NOMO-1 (cell line): ENCODE results near the gene LANCL1.
"Not testable (repeated sequence)": the region's sequence is repeated elsewhere in the genome, so short reads cannot be mapped to it uniquely, and the experiment has no call there.

Experiments used
- DNase-seq, 2 experiments: peaks; one replicate each; lab custom pipeline; 2025; ENCODE audit not compliant: unreplicated experiment in 2 of 2; lab: John Stamatoyannopoulos, UW

LANCL1 gene

GRCh38 chr2:210459880-210460279, 16.7 kb downstream of the LANCL1 start:
- no peak for DNase-seq

DNA sequence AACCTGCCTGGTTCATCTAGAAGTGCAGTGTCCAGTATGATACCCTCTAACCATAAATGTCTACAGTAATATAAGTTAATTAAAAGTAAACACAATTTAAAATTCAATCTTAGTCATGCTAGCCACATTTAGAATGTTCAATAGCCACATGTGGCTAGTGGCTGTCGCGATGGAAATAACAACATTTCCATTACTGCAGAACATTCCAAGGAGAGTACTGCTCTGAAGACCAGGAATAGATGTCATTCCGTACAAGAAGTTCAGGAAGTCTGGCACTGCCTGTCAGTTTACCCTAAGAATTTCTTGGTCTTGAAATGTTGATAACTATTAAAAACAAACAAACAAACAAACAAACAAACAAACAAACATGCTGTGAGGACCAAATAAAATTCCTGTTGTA, 17.2 kb downstream of the LANCL1 start:
- no peak for DNase-seq

- no peak for DNase-seq
Observed at GRCh38 chr2:210458395-210458794, 18.2 kb downstream of the LANCL1 start.

- DNase-seq, result no peak
Observed at GRCh38 chr2:210456571-210456970, 20.0 kb downstream of the LANCL1 start.

GRCh38 chr2:210454336-210454735, 22.2 kb downstream of the LANCL1 start:
- no peak for DNase-seq

DNA sequence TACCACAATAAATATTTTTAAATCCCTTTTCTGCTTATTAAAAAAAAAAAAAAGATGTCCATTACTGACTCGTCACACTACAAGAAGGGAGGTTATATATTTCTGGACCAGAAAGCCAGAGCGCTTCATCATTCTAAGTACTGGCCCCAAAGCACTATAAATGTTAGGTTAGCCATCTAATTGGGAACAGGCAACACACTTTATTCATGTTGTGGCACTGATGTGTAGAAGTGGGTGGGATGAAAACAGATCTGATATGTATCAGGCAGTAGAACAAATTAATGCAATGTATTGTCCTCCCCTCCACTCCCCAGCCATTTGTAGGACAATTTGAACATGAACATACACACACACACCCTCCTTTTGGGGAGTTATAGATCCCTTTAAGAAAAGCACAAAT, 24.4 kb downstream of the LANCL1 start:
- DNase-seq, result no peak

DNA sequence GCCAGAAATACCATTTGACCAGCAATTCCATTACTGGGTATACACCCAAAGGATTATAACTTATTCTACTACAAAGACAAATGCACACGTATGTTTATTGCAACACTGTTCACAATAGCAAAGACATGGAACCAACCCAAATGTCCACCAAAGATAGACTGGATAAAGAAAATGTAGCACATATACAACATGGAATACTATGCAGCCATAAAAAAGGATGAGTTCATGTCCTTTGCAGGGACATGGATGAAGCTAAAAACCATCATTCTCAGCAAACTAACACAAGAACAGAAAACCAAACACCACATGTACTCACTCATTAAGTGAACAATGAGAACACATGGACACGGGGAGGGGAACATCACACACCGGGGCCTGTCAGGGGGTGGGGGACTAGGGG, 25.6 kb downstream of the LANCL1 start:
- DNase-seq, result not testable (repeated sequence)

- DNase-seq, result no peak
Observed at GRCh38 chr2:210445732-210446131, 30.8 kb downstream of the LANCL1 start.

DNA sequence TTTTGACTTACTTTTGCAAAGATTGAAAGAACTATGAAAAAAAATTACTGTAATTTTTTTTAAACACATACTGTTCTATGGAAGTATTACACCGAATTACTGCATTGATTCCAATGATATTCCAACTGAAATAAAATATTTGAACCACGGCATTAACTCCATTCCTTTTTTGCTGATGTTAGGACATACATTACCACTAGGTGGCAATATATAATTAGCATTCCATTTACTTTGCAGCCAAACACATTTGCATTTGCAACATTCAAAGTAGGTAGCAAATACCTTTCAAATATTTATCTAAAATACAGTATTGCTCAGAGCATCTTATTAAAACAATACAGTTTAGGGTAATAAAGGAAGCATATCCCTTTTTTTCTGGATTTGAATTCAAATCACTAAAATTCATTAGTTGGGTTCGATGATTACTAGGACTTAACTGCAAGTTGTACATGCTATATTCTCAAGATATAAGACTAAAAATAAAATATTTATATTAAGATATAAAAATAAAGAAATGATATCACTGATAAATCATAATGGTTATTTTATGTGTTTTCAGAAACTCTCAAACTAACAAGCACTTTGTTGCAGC, 31.3 kb downstream of the LANCL1 start:
- peak in 1 of 2 experiments; percentile 45 for DNase-seq

DNA sequence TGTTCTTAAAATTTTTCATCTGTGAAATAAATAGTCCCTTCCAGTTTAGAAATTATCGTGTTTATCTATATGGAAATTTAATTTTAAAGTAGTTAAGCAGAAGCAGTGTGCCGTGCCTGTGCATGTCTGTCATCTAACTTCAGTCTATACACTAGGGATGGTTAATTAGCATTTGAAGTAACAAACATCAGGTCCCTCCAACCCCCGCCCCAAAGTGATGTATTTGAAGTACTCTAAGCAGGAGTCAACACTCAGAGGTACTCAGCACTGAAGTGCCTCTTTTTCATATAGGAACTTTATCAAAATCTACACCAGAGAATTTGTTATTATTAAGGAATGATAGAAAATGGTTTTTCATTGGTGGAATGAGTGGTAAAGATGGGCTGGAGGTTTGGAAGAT, 33.0 kb downstream of the LANCL1 start:
- no peak for DNase-seq

DNA sequence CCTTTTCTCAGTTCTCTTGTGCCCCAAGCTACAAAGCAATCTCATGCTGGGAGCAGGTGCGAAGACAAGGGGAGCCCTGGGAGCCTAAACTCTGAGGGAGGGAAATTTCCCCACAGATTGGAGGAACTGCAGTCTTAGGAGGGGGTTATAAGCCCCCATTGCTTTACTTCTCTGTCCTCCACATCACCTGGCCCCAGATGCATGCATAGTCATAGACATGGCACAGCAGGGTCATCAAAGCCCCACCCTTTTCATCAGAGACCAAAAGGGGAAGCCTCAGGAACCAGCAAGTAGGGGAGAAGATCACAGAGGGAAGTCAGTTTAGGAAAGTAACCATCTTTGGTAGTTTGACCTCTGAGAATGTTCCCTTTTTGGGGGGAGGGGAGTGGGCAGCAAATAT, 33.7 kb downstream of the LANCL1 start:
- DNase-seq, result peak; percentile 4 to 32

DNA sequence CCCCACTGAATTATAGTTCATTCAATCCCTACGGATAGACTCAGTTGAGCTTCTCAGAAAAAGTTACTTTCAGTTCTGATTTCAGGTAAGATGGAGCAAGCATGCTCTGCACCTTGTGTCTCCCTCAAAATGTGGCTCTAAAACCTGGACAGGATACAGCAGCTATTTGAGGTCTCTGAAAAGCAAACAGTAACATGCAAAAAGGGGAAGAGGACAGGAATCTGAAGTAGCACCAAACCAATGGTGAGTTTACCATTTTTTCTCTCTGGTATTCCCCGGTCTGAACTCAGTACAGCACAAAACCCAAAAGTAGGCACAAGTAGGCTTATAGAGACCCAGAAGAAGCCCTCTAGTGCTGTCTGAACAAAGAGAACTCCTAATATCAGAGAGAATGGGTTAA, 34.1 kb downstream of the LANCL1 start:
- no peak for DNase-seq

- DNase-seq, result no peak
Observed at GRCh38 chr2:210440206-210440605, 36.4 kb downstream of the LANCL1 start.

DNA sequence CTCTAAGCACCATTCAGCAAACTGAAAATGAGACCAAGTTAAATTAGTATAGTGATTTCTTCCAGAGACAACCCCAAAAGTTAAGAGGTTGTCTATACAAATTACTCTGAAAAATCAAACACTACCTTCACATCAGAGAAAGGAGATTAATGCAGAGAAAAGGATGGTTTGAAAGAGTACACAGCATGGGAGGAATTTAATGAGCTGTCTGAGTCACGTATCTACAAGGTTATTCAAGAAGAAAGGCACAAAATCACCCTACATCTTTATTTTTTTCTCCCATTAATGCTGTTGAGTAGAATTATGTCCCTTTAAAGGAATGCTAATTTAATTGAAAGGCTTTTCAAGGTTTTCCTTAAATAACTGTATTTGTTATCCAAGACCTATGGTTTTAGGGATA, 41.1 kb downstream of the LANCL1 start:
- no peak for DNase-seq

DNA sequence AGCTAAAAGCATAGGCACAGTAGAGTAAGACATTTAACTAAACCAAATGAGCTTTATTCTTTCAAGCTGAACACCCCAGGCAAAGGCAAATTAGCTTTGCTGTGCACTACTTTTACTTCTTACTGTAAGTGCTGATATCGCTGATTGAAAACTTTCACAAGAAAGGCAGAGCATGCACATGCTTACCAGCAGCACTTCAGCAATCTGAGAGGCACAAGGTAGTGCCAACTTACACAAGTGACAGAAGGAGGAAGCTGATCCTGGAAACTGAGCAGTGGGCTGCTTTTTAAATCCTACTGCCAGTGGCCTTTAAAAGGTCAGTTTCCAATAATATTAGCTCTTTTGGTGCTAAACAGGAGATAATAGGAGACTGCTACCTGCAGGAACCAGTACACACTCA, 43.9 kb downstream of the LANCL1 start:
- DNase-seq, result no peak

DNA sequence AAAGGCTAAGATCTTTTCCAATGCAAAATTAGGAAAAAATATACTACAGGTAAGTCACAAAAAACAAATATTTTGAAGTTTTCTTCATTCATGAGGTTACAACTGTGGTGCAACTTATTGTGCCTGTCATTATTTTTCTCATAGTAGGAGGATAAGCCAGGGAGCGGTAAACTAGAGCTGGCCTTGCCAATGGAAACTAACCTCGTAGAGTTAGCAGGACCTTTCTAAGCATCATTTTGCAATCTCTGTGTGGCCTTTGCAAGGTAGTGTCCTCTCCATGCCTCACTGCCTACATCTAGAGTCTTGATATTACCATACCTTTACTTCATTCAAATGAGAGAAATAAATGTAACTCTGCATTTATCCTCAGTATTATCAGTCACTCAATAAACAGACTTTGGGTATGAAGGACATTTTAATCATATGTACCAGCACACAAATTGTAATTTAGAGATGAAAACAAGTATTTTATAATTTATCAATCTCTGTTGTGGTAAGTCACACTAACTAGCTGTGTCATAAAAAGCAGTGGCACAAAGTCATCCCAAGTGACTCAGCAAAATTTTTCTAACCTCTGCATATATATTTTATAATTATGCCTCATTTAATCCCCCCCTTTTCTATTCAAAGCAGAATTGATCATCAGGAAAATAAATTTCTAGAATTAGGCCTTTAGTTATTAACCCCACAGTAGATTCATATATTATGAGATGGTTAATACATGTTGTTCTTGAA, 47.0 kb downstream of the LANCL1 start:
- DNase-seq, result no peak

- no peak for DNase-seq
Observed at GRCh38 chr2:210428393-210429179, 48.0 kb downstream of the LANCL1 start.

DNA sequence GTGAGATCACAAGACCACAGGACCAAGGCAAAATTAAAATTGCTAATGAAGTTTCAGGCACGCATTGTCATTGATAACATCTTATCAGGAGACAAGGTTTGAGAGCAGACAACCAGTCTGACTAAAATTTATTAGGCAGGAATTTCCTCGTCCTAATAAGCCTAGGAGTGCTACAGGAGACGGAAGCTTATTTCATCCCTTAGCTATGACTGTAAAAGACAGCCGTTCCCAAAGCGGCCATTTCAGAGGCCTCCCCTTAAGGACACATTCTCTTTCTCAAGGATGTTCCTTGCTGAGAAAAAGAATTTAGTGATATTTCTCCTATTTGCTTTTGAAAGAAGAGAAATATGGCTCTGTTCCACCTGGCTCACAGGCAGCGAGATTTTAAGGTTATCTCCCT, 49.2 kb downstream of the LANCL1 start:
- DNase-seq, result not testable (repeated sequence)

DNA sequence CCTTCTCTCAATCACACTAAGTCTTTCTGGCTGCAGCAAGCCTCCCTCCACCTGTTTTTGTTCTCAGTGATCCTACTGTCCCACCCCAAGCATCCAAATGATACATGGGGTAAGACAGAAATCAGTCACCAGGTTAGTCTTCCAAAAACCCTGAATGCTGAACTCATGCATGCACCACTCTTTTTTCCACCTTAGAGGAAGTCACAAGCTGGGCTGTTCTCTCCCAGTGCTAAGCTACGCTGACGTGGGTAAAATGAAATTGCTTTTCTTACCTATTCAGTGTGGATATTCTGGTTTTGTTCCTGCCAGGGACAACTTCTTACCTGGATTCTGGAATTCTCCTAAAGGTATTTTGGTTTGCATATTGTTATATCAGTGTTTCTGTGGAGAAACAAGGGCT, 54.2 kb downstream of the LANCL1 start:
- DNase-seq, result peak in 1 of 2 experiments; percentile 24

GRCh38 chr2:210421916-210422315, 54.6 kb downstream of the LANCL1 start:
- peak in 1 of 2 experiments; percentile 29 for DNase-seq

- DNase-seq, result no peak
Observed at GRCh38 chr2:210412660-210413059, 63.9 kb downstream of the LANCL1 start.

- DNase-seq, result no peak
Observed at GRCh38 chr2:210410542-210410941, 66.0 kb downstream of the LANCL1 start.
